Body of pancreas (tissue), 4 donors: ENCODE data around the gene HOTAIR.
A peak's percentile ranks its signal among the peaks of the same experiment; 100 is the strongest.

ENCODE experiments used
- CTCF ChIP-seq, 7 experiments: fragments of 450-650 bp in 4 of 7; fragments of 200-600 bp in 3 of 7; sonication (generic) in 3 of 7; IDR thresholded peaks; one replicate each; pipeline ENCODE4 v1.5.1; 2016 to 2019; ENCODE audit warnings: antibody characterized with exemption in 7 of 7
- POLR2A ChIP-seq, 3 donors: fragments of 450-650 bp; IDR thresholded peaks; one replicate each; pipeline ENCODE4 v1.6.1; 2016; ENCODE audit warnings: antibody characterized with exemption in 3 of 3, mild to moderate bottlenecking in 2 of 3

- peak; percentile 41 to 73 (median 58) for TF ChIP-seq CTCF (IDR thresholded peaks at IDR 0.05)
- no peak for TF ChIP-seq POLR2A (IDR thresholded peaks at IDR 0.05)
Observed at GRCh38 chr12:53984901-53985691, 10.3 kb upstream of the HOTAIR start, which contains the start of gene HOXC10.
